LNCaP clone FGC (cell line): ENCODE measurements around the gene PATJ.
"Not testable (repeated sequence)": the region's sequence is repeated elsewhere in the genome, so short reads cannot be mapped to it uniquely, and the experiment has no call there.

Experiments used
- DNase-seq: peaks from one replicate; pipeline ENCODE4 v3.0.0-alpha.2; 2011; ENCODE audit warnings: low read depth
- H3K4me3 ChIP-seq: 2 replicates; pipeline ENCODE4 v1.5.1; 2011; ENCODE audit warnings: mild to moderate bottlenecking, low read depth, low read length, control low read depth
- CTCF ChIP-seq: IDR thresholded peaks from 2 replicates; pipeline ENCODE4 v1.5.1; 2012; ENCODE audit warnings: mild to moderate bottlenecking; ENCODE audit not compliant: control insufficient read depth, insufficient read depth; ENCODE audit errors: extremely low read depth

The PATJ gene

GRCh38 chr1:61887076-61887867 is 145.0 kb downstream of the PATJ start:
- TF ChIP-seq CTCF, result no peak
- DNase-seq, result no peak
- no peak overlapping the region for H3K4me3 ChIP-seq

DNA sequence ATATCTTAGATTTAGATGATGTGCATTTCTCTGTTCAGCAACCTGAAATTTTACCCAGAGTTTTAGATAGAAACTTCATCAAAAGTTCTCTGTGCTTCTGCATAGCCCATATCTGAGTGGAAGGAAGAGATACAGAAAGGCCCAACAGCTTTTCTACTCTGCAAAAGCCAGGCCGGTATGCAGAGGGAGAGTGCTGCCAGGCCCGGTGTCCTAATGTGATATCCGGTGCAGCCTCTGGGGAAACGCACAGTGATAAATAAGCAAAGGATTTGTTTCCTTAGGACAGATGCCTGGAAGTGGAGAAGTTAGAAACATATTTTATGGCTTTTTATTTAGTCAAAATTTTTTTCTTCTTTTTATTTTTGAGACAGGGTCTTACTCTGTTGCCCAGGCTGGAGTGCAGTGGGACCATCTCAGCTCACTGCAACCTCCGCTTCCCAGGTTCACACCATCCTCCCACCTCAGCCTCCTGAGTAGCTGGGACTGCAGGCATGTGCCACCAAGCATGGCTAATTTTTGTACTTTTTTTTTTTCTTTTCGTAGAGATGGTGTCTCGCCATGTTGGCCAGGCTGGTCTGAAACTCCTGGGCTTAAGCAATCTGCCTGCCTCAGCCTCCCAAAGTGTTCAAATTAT is 145.8 kb downstream of the PATJ start:
- H3K4me3 ChIP-seq, result no peak overlapping the region
- no peak for TF ChIP-seq CTCF
- no peak for DNase-seq

DNA sequence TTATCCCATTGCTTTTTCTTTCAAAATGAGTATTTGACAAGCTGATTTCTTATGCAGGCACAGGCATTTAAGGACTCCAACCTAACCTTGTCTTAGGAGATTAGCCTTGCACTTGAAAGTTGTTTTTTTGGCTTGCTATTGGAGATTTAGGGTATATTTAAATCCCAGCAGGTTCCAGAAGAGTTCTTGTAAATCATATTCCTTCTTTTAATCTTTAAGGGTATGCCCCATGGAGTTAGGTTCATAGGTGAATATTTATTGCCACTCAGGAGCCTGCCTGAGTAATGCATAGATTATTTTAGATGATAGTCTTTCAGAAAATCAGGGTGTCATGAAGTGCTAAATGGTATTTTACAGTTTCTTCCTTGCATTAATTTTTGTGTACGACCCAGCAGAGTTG is 146.5 kb downstream of the PATJ start:
- no peak for TF ChIP-seq CTCF
- DNase-seq, result no peak
- no peak overlapping the region for H3K4me3 ChIP-seq

DNA sequence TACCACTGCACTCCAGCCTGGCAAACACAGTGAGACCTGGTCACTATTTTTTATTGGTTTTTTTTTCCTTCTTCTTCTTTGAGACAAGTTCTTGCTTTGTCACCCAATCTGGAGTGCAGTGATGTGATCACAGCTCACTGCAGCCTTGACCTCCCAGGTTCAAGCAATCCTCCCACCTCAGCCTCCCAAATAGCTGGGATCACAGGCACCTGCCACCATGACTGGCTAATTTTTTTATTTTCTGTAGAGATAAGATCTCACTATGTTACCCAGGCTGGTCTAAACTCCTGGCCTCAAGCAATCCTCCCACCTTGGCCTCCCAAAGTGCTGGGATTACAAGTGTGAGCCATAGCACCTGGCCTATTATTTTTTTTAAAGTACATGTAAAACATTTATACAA is 148.2 kb downstream of the PATJ start:
- H3K4me3 ChIP-seq, DNase-seq: not testable (repeated sequence)

DNA sequence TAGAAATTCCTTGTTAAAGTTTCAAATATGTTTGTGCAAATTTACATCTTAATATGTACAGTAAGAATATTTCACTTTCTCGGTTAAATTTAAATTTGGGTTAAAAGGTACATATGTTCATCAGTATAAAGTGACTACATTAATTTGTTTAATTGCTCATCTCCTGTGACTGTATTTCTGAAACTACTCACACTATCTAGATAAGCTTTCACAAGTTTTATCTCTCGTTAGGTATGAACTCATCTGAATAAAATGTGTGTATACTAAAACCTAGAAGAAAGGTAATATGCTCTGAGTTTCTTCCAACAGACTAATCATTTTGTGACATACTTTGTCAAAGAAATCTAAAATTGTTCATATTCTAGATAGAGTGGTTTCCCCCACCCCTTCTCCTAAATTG is 150.7 kb downstream of the PATJ start:
- no peak overlapping the region for H3K4me3 ChIP-seq
- DNase-seq, result no peak
- no peak for TF ChIP-seq CTCF

DNA sequence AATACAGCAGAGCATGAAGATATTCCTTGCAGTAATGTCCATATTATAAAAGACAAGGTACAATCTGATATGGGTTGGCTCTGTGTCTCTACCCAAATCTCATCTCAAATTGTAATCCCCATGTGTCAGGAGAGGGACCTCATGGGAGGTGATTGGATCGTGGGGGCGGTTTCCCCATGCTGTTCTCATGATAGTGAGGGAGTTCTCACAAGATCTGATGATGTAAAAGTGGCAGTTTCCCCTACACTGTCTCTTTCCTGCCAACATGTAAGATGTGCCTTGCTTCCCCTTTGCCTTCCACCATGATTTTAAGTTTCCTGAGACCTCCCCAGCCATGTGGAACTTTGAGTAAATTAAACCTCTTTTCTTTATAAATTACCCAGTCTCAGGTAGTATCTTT is 152.0 kb downstream of the PATJ start:
- H3K4me3 ChIP-seq, DNase-seq: not testable (repeated sequence)

DNA sequence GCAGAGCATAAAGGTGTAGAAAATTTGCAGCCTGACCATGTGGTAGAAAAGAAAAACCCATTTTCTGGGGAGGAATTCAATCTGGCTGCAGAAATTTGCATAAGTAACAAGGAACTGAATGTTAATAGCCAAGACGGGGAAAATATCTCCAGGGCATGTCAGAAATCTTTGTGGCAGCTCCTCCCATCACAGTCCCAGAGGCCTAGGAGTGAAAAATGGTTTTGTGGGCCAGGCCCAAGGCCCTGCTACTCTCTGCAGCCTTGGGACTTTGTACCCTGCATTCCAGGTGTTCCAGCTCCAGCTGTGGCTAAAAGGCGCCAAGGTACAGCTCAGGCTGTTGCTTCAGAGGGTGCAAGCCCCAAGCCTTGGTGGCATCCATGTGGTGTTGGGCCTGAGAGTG is 152.9 kb downstream of the PATJ start:
- TF ChIP-seq CTCF, result no peak
- no peak overlapping the region for H3K4me3 ChIP-seq

GRCh38 chr1:61898658-61899057 is 156.4 kb downstream of the PATJ start:
- no peak for DNase-seq
- no peak for TF ChIP-seq CTCF
- H3K4me3 ChIP-seq, result no peak overlapping the region

More for the DNA sequence above, 152.9 kb downstream of the PATJ start:
- DNase-seq, result no peak
